Stimulated activated CD4-positive, alpha-beta T cell treated with anti-CD3 and anti-CD28 coated beads, Interleukin-12 subunit alpha, Interleukin-12 subunit beta, amount 100 ng/mL, for 48 hours (primary cell): ENCODE data around the gene PRRG4.
"Not testable (repeated sequence)": the region's sequence is repeated elsewhere in the genome, so short reads cannot be mapped to it uniquely, and the experiment has no call there.

Experiments used
- DNase-seq, 3 donors: peaks; one replicate each; pipeline ENCODE4 v3.0.0-alpha.2; 2020; ENCODE audit warnings: low read depth in 2 of 3, low spot score in 1 of 3

The PRRG4 gene

DNA sequence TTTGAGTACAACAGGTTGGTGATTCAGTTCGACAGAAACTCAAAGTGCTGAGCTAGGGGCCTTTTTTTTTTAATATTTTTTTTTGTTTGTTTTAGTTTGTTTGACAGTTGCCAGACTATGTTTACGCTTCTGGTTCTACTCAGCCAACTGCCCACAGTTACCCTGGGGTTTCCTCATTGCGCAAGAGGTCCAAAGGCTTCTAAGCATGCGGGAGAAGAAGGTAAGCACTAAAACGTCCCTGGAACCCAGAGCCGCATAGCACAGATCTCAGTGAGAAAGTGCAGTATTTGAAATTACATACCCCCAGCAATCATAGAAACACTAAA, 649 bp downstream of the PRRG4 start:
- DNase-seq = no peak

DNA sequence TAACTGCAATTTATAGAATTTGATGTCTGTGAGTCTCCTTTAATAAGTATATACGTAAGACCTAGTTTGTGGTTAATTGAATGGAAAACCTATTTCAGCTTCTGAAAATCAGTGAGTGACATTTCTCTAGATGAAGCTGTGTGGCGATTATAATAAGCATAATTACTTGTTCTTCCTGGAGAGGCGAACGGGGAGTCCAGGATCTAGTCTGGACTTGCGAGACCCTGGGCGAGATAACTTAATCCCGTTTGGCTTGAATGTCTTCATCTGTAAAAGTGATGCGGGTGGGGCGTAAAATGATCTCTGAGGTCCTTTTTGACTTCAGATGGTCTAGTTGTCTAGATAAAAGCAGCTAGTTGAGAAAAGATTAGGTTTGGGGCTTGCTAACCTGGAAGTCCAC, 1.1 kb downstream of the PRRG4 start:
- no peak for DNase-seq

DNA sequence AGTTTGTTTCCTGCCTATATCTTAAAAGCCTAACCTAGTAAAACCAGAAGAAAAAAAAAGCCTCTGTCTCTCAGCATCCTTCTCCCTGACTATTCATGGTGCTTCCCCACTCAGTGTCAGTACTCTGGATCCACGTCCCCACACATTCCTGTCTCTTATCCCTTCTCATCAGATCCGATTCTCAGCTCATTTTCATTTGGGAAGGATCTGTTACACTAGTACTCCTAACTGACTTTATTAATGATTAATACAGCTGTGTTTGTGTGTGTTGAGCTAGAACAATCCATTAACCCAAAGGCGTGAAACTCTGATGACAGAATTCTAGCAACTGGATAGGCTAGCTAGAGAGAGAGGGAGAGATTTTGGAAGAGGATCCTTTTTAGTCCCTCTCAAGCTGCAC, 1.5 kb downstream of the PRRG4 start:
- DNase-seq = no peak

DNA sequence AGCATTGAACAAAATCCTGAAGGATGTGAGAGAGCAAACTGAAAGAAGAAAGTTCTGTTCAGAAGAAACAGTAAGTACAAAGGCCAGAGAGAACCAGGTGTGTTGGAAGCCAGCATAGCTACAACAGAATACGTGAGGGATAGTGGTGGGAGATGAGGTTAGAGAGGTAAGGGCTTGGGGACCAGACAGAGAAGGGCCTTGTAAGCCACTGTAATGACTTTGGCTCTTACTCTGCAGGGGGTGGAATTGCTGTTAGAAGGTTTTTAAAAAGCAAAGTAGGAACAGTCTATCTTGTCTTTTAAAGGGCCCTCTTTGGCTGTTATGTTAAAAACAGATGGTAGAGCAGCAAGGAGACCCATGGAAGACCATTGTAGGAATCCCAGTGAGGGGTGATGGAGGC, 4.2 kb downstream of the PRRG4 start:
- no peak for DNase-seq

DNA sequence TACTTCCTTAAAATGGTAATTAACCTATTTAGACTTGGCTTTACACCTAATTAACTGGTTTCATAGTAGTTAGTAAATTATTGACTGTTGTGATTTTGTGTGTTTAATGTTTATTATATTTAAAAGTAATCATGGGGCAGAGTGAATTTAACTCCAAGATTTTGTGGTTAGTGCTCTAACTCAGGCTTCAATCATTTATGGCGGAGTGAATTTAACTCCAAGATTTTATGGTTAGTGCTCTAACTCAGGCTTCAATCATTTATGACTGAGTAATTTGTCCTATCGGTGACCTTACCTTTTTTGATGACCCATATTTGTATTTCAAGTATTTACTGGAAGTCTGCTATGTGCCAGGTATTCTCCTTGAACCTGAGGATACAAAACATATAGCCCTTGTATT, 7.2 kb downstream of the PRRG4 start:
- no peak for DNase-seq

DNA sequence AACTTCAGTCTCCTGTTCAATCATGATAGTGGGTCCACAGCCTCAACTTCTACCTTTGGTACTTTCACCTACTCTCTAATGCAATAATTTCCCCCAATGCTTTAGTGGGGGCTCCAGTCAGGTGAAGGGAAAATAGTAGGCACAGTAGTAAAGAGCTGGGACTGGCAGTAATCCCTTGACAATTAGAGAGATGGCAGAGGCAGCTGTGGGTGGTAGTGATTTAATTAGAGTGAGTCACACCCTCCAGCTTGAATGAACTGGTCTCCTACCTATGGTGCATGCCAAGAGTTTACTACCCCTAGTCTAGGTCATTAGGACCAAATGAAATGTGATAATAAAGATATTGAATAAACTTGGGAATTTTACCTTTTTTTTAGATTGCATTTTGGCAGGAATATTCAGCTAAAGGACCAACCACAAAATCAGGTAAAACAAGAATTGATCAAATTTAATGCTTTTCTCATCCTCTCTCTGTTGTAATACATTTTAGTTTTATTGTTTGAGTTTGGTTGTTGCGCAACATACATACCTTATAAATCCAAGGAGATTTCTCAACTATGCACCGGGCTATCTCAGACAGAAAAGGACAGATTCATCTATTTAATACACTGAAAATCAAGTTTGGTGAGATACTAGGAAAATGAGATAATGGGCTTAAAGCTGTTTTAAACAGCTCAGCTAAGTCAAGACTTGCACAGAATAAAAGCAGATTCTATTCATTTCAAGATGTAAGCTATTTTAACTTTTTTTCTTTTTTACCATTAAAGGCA, 9.0 kb downstream of the PRRG4 start:
- DNase-seq = no peak

DNA sequence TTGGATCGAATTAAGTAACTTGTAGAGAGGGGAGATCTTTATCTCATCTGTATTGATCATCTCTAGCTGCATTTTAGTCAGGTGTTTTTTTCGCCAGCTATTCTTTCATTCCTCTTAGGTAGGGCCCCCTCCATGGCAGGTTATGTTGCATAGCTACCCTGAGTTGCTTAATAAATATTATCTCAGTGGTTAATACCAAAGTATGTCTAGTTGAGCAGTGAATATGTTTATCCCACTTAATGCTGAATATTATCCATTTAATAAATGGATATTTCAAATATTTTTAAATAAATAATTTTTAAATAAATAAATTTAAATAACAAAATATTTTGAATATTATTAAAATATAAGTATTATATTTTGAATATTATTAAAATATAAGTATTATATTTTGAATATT, 9.6 kb downstream of the PRRG4 start:
- no peak for DNase-seq

DNA sequence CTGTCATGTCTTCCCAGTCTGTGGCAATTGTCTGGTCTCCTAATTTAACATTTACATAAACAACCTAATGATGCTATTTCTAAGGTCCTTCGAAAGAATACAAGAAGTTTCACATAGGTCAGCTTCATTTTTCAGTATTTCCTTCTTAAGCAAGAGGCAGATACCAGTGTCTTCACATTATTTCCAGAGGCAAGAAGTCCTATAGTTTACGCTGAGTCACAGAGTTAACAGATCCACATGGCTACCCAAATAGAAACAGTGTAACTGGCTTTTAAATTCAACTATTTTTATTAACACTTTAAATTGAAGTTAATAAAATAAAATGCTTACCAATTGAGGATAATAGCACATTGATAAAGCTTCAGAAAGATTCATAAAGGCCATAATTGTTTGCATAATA, 10.9 kb downstream of the PRRG4 start:
- no peak for DNase-seq

DNA sequence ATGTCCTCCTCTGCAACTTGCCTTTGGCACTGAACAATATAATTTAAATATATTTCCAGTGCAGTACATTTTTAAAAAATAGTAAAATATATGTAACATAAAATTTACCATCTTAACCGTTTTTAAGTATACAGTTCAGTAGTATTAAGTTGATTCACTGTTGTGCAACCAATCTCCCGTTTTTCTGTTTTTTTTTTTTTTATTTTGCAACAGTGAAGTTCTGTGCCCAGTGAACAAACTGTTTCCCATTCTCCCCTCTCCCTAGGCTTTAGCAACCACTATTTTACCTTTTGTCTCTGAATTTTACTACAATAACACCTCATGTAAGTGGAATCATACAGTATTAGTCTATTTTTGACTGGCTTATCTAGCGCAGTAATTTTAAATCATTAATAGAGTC, 13.8 kb downstream of the PRRG4 start:
- DNase-seq = no peak

DNA sequence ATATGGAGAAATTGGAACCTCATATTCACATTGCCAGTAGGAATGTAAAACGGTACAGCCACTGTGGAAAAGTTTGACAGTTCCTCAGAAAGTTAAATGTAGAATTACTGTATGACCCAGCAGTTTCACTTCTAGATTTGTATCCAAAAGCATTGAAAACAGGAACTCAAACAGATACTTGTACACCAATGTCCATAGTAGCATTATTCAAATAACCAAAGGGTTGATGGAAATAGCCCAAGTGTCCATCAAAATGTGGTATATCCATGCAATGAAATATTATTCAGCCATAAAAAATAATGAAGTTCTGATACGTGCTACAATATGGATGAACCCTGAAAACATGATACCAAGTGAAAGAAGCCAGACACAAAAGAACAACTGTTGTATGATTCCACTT, 17.8 kb downstream of the PRRG4 start:
- no peak for DNase-seq

DNA sequence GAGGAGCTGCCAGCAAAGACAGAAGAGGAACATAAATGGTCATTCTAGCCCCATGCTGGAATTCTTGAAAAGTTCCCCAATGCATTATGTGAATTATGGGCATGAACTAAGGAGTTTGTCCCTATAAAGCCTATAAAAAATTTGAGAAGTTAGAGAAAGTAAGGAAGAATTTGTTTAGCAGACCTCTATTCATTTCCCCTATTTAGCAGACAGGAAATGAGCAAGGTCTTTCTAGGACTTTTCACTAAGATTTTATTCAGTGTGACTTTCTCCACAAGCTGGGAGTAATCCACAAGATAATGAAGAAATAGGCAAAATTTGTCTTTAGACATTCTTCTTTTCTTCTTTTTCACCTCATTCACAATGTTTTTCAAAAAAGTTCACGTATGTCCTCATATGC, 20.0 kb downstream of the PRRG4 start:
- no peak for DNase-seq

DNA sequence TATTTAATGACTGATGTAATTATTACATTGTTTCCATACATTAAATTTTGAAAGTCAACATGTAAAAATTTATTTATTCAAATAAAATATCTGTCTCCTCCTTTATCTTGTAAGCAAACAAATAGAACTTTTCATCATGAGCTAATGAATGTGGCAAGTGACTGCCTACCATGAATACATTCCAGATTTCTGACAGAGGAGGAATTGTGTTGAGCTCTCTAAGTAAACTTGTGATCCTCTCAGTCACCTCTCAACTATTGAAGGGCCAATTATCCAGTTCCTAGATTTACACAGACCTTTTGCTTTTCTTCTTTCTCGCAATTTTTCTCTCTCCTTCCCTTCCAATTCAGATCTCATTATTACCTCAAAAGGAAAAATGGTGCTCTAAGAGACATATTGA, 21.5 kb downstream of the PRRG4 start:
- DNase-seq = no peak

DNA sequence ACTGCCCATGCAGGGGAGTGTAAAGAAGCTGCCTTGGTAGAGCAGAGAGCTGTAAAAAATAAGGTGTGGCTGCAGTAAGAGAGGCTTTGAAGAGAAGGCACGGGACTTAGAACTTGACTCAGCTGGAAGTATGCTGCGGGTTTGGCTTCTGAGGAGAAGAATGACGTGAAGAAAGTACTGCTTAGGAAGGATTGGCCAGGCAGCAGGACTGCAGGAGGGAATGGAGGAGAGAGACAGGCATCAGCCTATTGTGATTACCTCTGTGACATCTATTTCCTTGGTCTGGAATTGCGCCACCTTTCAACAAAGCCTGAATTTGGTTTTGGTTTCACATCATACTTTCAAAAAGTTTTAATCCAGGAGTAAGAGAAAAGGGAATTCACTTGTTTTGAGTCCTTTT, 22.5 kb downstream of the PRRG4 start:
- DNase-seq = no peak

DNA sequence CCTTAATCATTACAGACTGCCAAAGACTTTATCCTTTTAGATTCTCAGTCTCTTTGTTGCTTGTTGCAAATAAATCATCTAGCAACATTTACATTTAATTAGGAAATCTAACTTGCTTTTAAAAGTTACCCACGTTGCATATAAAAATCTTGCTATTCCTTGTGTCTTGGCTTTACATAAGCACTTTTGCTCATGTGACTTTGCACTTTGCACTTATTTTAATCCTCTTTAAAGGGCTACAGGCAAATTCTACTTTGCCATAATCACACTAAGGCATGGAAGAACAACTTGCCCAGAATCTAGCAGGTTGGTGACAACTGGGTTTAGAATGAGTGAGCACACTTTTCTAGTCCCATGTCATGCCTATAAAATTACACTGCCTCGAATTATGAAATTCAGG, 25.9 kb downstream of the PRRG4 start:
- no peak for DNase-seq

DNA sequence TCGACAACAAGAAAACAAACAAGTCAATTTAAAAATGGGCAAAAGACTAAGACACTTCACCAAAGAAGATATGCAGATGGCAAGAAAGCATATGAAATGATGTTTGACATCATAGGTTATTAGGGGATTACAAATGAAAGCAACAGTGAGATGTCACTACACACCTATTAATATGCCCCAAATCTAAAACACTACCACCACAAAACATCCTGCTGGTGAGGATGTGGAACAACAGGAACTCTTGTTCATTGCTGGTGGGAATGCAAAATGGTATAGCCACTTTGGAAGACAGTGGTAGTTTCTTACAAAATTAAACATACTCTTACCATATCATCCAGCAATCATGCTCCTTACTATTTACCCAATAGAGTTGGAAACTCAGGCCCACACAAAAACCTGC, 29.0 kb downstream of the PRRG4 start:
- no peak for DNase-seq

DNA sequence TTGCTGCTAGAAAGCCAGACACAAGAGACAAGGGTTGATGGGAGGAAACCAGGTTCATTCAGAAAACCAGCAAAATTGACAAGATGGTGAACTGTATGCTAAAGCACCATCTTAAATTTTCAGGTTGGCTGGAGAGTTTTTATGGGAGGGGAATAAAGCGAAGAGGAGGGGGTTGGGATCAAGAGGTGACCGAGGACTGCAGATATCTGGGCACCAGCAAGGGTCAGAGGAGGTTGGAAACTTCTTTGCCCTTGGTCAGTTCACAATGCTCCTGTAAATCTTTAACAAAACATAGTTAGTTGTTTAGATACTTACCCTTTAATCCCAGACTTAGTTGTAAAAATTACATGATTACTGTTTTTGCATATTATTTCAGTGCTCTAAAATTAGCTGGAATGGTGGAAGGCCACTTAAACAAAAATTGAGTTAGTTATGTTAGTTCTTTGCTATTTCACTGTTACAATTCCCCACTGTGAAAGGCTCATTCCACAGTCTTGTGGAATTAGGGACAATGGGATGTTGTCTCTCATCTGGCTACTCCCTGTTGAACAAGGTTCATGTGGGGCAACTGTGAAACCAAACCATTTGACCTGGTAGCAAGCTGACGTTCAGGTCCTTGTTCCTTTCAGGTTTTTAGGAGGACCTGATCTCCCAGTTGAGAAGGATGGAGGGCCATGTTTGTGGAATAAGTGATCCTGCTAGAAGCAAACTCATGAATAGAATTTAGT, 32.3 kb downstream of the PRRG4 start:
- no peak for DNase-seq

DNA sequence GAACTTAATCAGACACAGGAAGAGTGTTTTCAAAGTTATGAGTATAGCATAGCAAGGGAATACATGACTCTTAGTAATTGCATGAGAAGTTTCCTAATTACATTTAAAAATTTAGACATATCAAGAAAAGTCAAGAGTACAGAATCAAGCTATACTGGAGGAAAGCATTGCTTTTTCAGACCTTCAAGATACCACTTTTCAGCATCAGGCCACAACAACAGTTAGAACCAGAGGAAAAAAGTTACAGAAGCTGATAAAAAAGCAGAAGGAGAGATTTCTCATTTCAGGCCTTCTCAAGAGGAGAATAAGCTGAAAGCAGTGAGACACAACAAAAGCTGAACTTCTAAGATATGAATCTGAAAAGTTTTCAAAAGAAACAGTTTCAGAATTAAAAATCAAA, 34.8 kb downstream of the PRRG4 start:
- no peak for DNase-seq

DNA sequence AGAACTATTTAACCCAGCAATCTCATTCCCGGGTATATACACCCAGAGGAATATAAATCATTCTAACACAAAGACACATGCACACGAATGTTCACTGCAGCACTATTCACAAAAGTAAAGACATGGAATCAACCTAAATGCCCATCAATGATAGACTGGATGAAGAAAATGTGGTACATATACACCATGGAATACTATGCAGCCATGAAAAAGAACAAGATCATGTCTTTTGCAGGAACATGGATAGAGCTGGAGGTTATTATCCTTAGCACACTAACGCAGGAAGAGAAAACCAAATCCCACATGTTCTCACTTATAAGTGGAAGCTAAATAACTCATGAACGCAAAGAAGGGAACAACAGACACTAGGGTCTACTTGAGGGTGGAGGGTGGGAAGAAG, 39.0 kb downstream of the PRRG4 start:
- DNase-seq = not testable (repeated sequence)

DNA sequence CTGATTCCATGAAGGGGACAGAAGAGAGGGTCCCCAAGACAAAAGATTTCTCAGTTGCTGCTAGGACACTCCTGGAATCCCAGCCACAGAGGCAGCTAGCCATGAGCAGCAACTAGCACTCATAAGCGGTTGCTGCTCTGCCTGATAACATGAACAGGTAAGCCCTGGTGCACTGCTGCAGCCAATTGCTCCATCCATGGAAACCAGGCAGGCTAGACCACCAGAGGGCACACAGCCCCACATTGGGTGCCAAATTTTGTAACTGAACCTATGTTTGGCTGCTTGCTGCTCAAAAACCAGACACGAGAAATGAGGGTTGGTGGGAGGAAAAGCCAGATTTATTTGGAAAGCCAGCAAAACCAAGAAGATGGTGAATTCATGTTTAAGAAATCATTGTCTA, 40.9 kb downstream of the PRRG4 start:
- no peak for DNase-seq

DNA sequence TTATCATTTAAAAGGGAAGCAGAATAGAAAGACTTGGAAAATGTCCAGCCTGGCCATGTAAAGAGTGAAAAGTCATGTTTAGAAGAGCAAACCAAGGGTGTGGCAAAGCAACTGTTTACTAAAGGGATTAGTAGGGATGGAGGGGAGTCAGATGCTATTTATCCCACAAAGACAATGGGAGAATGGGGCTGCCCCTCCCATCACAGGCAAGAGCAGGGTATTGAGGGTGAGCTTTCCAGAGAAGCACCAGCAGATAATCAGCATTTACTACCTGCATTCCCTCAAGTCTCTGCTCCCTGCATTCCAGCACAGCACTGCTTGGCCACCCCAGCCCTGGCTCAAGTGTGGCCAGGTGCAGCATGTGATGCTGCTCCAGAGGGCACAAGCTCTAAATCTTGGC, 44.4 kb downstream of the PRRG4 start:
- no peak for DNase-seq

DNA sequence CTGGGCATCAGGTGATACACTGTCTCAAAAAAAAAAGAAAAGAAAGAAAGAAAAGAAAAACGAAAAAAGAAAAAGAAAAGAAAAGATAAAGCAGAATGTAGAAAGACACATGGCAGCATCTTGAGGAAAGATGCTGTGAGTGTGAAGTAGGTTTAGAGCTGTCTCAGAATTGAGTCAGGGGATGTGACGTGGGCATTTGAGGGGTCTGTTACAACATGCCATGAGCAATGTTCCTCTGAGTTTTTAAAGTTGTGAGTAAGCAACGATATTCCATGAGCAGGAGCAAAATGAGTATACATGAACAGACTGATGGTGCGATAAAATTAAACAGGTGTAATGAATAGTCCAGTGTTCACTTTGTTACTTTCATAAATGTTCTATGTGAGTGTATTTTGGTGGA, 51.6 kb downstream of the PRRG4 start:
- DNase-seq = no peak

DNA sequence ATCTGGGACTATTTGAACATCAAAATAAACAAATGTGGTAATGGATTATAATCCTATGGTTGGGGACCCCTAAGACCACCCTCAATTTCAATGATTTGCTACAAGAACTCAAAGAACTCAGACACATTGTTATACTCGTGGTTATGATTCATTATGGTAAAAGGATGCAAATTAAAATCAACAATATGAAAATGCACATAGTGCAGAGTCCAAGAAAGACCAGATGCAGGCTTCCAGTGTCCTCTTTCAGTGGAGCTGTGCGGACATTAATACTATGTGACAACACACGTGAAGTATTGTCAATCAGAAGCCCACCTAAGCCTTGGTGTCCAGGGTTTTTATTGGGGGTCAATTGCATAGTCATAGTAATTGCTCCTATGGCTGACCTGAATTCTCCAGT, 53.7 kb downstream of the PRRG4 start:
- DNase-seq = no peak

DNA sequence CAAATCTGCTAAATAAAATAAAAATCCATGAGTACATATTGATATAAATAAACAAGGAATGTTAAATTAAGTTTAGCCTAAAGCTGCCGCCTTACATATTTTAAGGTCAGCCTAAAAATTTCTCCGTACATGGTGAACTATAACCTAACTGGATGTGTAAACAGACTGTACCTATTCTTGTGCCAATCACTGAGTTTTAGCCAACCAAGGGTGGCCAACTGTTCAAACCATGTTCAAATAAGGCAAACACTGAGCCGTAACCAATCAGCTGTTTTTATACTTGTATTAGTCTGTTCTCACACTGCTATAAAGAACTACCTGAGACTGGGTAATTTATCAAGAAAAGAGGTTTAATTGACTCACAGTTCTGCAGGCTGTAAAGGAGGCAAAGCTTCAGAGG, 54.3 kb downstream of the PRRG4 start:
- no peak for DNase-seq
